ENCODE measurements around the gene GAB1. TPM values are rescaled to one million over a fixed set of nuclear protein-coding genes. Genes with fewer than 3 reads are reported as not detected.

The GAB1 gene
- total RNA-seq, 1 experiment from 2014 or later, result 15.3 TPM

GRCh38 chr4:143358419-143358818 is 21.7 kb downstream of the GAB1 start:
- Histone ChIP-seq H3K23ac (ENCODE audit: insufficient read length, low read depth, low read length) (no peak overlapping the region), H3K9ac (ENCODE audit: extremely low read depth, insufficient read length, low read length) (no peak overlapping the region), H3K18ac (ENCODE audit: insufficient read length, low read depth, low read length) (no peak overlapping the region), H3T11ph (ENCODE audit: low read length) (no peak overlapping the region), H3K79me1 (ENCODE audit: insufficient read depth, low read depth, low read length, poor library complexity, severe bottlenecking) (no peaks in the 10 kb centered on the region), H2BK5ac (ENCODE audit: insufficient read length, low read length) (no peak overlapping the region), H3K56ac (ENCODE audit: insufficient read length, low read depth, low read length) (no peak overlapping the region), H2BK20ac (ENCODE audit: low read depth, low read length, poor library complexity, severe bottlenecking) (no peak overlapping the region), H3K4me2 (ENCODE audit: insufficient read depth, insufficient read length, low read length) (no peak overlapping the region), H3K79me2 (ENCODE audit: insufficient read depth, low read length) (0 out of 2 replicates have a peak, but pooled peaks cover 1% of the 10 kb centered on the region), H3K14ac (ENCODE audit: insufficient read depth, low read length) (no peak overlapping the region), H3K4ac (ENCODE audit: low read depth, low read length) (no peak overlapping the region), H2BK120ac (ENCODE audit: low read depth, low read length, poor library complexity, severe bottlenecking) (no peak overlapping the region), H3K27ac (ENCODE audit: insufficient read length, low read depth, low read length) (no peak overlapping the region), H3K4me1 (ENCODE audit: insufficient read depth, low read length) (peaks cover 8% of the 10 kb centered on the region; the same call in 1 of the 2 replicates), H3K27me3 (ENCODE audit: insufficient read depth, low read length) (no peaks in the 10 kb centered on the region), H3K23me2 (ENCODE audit: insufficient read length, low read depth, low read length, poor library complexity, severe bottlenecking) (no peaks in the 10 kb centered on the region), H4K8ac (replicated peaks; ENCODE audit: insufficient read length, low read depth, low read length) (no peak overlapping the region), H3K9me3 (ENCODE audit: control insufficient read depth, low read depth, low read length) (no peaks in the 10 kb centered on the region), H4K91ac (ENCODE audit: insufficient read length, low read depth, low read length) (no peak overlapping the region), H4K20me1 (ENCODE audit: control insufficient read depth, insufficient read depth, insufficient read length) (no peaks in the 10 kb centered on the region), H2BK15ac (ENCODE audit: low read depth, low read length) (no peak overlapping the region), H4K5ac (ENCODE audit: insufficient read length, low read depth, low read length) (no peak overlapping the region), H2AFZ (ENCODE audit: low read length) (no peak overlapping the region), H2AK5ac (ENCODE audit: insufficient read length, low read length) (no peak overlapping the region), H2BK12ac (ENCODE audit: insufficient read length, low read depth, low read length) (no peak overlapping the region)
- no peak for TF ChIP-seq CTCF (conservative IDR thresholded peaks at IDR 0.05)
- Mint-ChIP-seq H3K27me3 (ENCODE audit: low read depth) (no peaks in the 10 kb centered on the region), H3K36me3 (ENCODE audit: insufficient read depth in 1 of 3, low read depth in 3 of 3) (no peaks in the 10 kb centered on the region), H3K4me3 (no peak overlapping the region), H3K4me1 (peaks cover 74% of the 10 kb centered on the region in 2 experiments), H3K9me3 (no peaks in the 10 kb centered on the region), H3K27ac (no peak overlapping the region)
- no CpG with 5 or more reads among the region's 3 CpGs for WGBS (ENCODE audit: extremely low coverage, insufficient read length, low lambda C conversion rate)
- no peak for DNase-seq
